ENCODE data around the gene SHC1.

The SHC1 gene

GRCh38 chr1:155001675-155002463, 31.3 kb upstream of the SHC1 start:
- TF ChIP-seq CTCF (IDR thresholded peaks at IDR 0.05; ENCODE audit: poor library complexity, severe bottlenecking): peak; percentile 66
- peaks cover 30% of the 10 kb centered on the region for H3K4me1 ChIP-seq (ENCODE audit: insufficient read depth, poor library complexity, severe bottlenecking)
- H3K4me3 ChIP-seq (ENCODE audit: severe bottlenecking): peak overlapping the region; percentile 59
- DNase-seq (ENCODE audit: low spot score): peak; percentile 100
- ATAC-seq (ENCODE audit: low read depth): peak; percentile 59
- H3K27me3 ChIP-seq (ENCODE audit: insufficient read depth, poor library complexity, severe bottlenecking): no peaks in the 10 kb centered on the region
- H3K9me3 ChIP-seq (ENCODE audit: severe bottlenecking): no peaks in the 10 kb centered on the region
- H3K27ac ChIP-seq (ENCODE audit: poor library complexity, severe bottlenecking): peak overlapping the region; percentile 96
- H3K36me3 ChIP-seq (ENCODE audit: low read depth): peaks cover 17% of the 10 kb centered on the region

GRCh38 chr1:155001425-155001674, 30.8 kb upstream of the SHC1 start:
- Histone ChIP-seq H3K27me3 (ENCODE audit: insufficient read depth, poor library complexity, severe bottlenecking) (no peaks in the 10 kb centered on the region), H3K27ac (ENCODE audit: poor library complexity, severe bottlenecking) (peak overlapping the region; percentile 96), H3K4me3 (ENCODE audit: severe bottlenecking) (peak overlapping the region; percentile 59), H3K36me3 (ENCODE audit: low read depth) (peaks cover 12% of the 10 kb centered on the region), H3K9me3 (ENCODE audit: severe bottlenecking) (no peaks in the 10 kb centered on the region), H3K4me1 (ENCODE audit: insufficient read depth, poor library complexity, severe bottlenecking) (peaks cover 25% of the 10 kb centered on the region)
- ATAC-seq (ENCODE audit: low read depth): peak; percentile 8; the same call in 2 of the 3 replicates
- no peak for DNase-seq (ENCODE audit: low spot score)
- no peak for TF ChIP-seq CTCF (IDR thresholded peaks at IDR 0.05; ENCODE audit: poor library complexity, severe bottlenecking)

GRCh38 chr1:155000726-155001424, 30.3 kb upstream of the SHC1 start:
- Histone ChIP-seq H3K27me3 (ENCODE audit: insufficient read depth, poor library complexity, severe bottlenecking) (no peaks in the 10 kb centered on the region), H3K36me3 (ENCODE audit: low read depth) (peaks cover 7% of the 10 kb centered on the region), H3K27ac (ENCODE audit: poor library complexity, severe bottlenecking) (peak overlapping the region; percentile 96), H3K9me3 (ENCODE audit: severe bottlenecking) (no peaks in the 10 kb centered on the region), H3K4me1 (ENCODE audit: insufficient read depth, poor library complexity, severe bottlenecking) (peaks cover 20% of the 10 kb centered on the region), H3K4me3 (ENCODE audit: severe bottlenecking) (peak overlapping the region; percentile 59)
- peak; percentile 80 for DNase-seq (ENCODE audit: low spot score)
- ATAC-seq (ENCODE audit: low read depth): peak; percentile 55
- TF ChIP-seq CTCF (IDR thresholded peaks at IDR 0.05; ENCODE audit: poor library complexity, severe bottlenecking): no peak

GRCh38 chr1:155000411-155000725, 29.8 kb upstream of the SHC1 start:
- ATAC-seq (ENCODE audit: low read depth) (no peak), DNase-seq (ENCODE audit: low spot score) (peak; percentile 42)
- H3K4me3 ChIP-seq (ENCODE audit: severe bottlenecking): peak overlapping the region; percentile 59
- no peaks in the 10 kb centered on the region for H3K9me3 ChIP-seq (ENCODE audit: severe bottlenecking)
- peaks cover 5% of the 10 kb centered on the region; the same call in 1 of the 2 replicates for H3K36me3 ChIP-seq (ENCODE audit: low read depth)
- H3K4me1 ChIP-seq (ENCODE audit: insufficient read depth, poor library complexity, severe bottlenecking): peaks cover 15% of the 10 kb centered on the region
- peak overlapping the region; percentile 96 for H3K27ac ChIP-seq (ENCODE audit: poor library complexity, severe bottlenecking)
- no peaks in the 10 kb centered on the region for H3K27me3 ChIP-seq (ENCODE audit: insufficient read depth, poor library complexity, severe bottlenecking)
- TF ChIP-seq CTCF (IDR thresholded peaks at IDR 0.05; ENCODE audit: poor library complexity, severe bottlenecking): no peak

Data from RWPE2 (cell line).